Cardiac fibroblast (primary cell): ENCODE measurements around the gene OPRM1.

Experiments used
- DNase-seq, 2 donors: peaks; one replicate each; pipeline versions ENCODE4 v3.0.0 to v3.0.0-alpha.2; 2010; ENCODE audit warnings: low read depth in 2 of 2
- H3K4me3 ChIP-seq, 2 donors: replicated peaks in 1 of 2; 1 replicate in 1 of 2; 2 replicates in 1 of 2; pipeline ENCODE4 v1.5.1; 2011; ENCODE audit warnings: low read depth in 2 of 2, low read length in 2 of 2, mild to moderate bottlenecking in 2 of 2, moderate library complexity in 1 of 2
- CTCF ChIP-seq: IDR thresholded peaks from one replicate; pipeline ENCODE4 v1.5.1; 2011; ENCODE audit warnings: low read depth, mild to moderate bottlenecking, low read length, inconsistent platforms

OPRM1 gene

GRCh38 chr6:154138793-154139192 lies 99.8 kb downstream of the OPRM1 start:
- H3K4me3 ChIP-seq: no peak overlapping the region
- DNase-seq: no peak
- no peak for TF ChIP-seq CTCF

- H3K4me3 ChIP-seq: no peak overlapping the region
- no peak for DNase-seq
- TF ChIP-seq CTCF: no peak
Observed at GRCh38 chr6:154139892-154140291, 100.9 kb downstream of the OPRM1 start.

- H3K4me3 ChIP-seq: no peak overlapping the region
- no peak for TF ChIP-seq CTCF
- no peak for DNase-seq
Observed at GRCh38 chr6:154140743-154141142, 101.7 kb downstream of the OPRM1 start.

GRCh38 chr6:154143753-154144152 lies 104.7 kb downstream of the OPRM1 start:
- no peak for TF ChIP-seq CTCF

GRCh38 chr6:154154389-154154967 lies 115.4 kb downstream of the OPRM1 start:
- DNase-seq: peak; percentile 84 to 85
- peak; percentile 56 for TF ChIP-seq CTCF

More at GRCh38 chr6:154143753-154144152, 104.7 kb downstream of the OPRM1 start:
- H3K4me3 ChIP-seq: no peak overlapping the region
- no peak for DNase-seq

GRCh38 chr6:154156135-154156896 lies 117.3 kb downstream of the OPRM1 start:
- no peak overlapping the region for H3K4me3 ChIP-seq
- DNase-seq: peak; percentile 38 to 49
- peak; percentile 68 for TF ChIP-seq CTCF

More at GRCh38 chr6:154154389-154154967, 115.4 kb downstream of the OPRM1 start:
- H3K4me3 ChIP-seq: no peak overlapping the region
